Brain microvascular endothelial cell (primary cell): ENCODE measurements around the gene CDH26.

Source experiments
- DNase-seq: peaks from one replicate; pipeline ENCODE4 v3.0.0-alpha.2; 2020
- H3K27ac ChIP-seq: fragments of 250-450 bp; sonication (Bioruptor Pico); 2 replicates; pipeline ENCODE4 v1.5.1; 2020; ENCODE audit warnings: mild to moderate bottlenecking, moderate library complexity
- H3K27me3 ChIP-seq: fragments of 250-450 bp; sonication (Bioruptor Pico); replicated peaks from 2 replicates; pipeline ENCODE4 v1.5.1; 2020; ENCODE audit warnings: mild to moderate bottlenecking
- H3K36me3 ChIP-seq: fragments of 250-450 bp; sonication (Bioruptor Pico); replicated peaks from 2 replicates; pipeline ENCODE4 v1.5.1; 2020; ENCODE audit warnings: mild to moderate bottlenecking
- H3K4me3 ChIP-seq: 2 replicates; pipeline ENCODE4 v1.5.1; 2011; ENCODE audit warnings: low read depth, mild to moderate bottlenecking, control low read depth, low read length, moderate library complexity
- in situ Hi-C: cut with HindIII; loops from 2 replicates; pipeline ENCODE4 v1.10.0; 2017; ENCODE audit warnings: low sequenced_read_pairs, low pct_ligation_motif_present
- TF ChIP-seq, protein P1 (sequence below): IDR thresholded peaks from 2 replicates; pipeline ENCODE4 v1.5.1; 2011; ENCODE audit warnings: low read depth, mild to moderate bottlenecking, moderate library complexity, low read length, control low read depth, inconsistent platforms; ENCODE audit errors: missing control alignments

The CDH26 gene

DNA sequence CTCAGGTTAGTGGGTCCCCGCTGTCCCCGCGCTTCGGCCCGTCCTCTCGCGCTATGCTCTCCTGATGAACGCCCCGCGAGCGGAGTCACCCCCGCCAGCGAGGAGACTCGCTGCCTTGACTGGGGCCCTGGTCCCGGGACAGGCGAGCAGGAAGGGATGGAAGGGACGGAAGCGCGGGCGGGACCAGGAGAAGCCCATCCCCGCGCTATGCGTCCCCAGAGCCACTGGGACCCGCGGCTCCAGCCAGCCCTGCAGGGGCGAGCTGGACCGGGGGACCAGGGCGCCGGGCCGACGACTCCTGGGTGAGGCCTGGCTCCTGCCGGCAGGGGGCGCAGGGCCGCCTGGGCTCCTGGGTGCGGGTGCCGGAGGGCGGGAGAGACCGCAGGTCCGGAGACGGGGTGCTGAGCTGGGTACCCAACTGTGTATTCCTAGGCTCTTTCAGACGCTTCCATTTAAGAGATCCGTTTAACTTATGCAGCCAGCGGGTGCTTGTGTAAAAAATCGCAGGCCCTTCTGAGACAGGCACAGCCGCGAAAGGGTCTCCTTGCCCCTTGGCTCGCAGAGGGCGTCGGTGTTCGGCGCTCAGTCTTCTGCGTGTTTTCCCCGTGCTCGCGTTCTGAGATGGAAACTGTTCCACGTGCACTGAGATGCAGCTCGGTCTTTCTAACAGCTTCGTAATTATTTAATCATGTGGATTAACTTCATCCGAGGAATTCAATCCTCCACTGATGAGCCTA, 24.2 kb upstream of the CDH26 start:
- H3K27me3 ChIP-seq = no peaks in the 10 kb centered on the region
- DNase-seq = peak; percentile 39
- H3K4me3 ChIP-seq = peak overlapping the region; percentile 63
- H3K27ac ChIP-seq = no peak overlapping the region
- H3K36me3 ChIP-seq = no peaks in the 10 kb centered on the region
- in situ Hi-C loops = no loop called here
- TF ChIP-seq, protein P1, sequence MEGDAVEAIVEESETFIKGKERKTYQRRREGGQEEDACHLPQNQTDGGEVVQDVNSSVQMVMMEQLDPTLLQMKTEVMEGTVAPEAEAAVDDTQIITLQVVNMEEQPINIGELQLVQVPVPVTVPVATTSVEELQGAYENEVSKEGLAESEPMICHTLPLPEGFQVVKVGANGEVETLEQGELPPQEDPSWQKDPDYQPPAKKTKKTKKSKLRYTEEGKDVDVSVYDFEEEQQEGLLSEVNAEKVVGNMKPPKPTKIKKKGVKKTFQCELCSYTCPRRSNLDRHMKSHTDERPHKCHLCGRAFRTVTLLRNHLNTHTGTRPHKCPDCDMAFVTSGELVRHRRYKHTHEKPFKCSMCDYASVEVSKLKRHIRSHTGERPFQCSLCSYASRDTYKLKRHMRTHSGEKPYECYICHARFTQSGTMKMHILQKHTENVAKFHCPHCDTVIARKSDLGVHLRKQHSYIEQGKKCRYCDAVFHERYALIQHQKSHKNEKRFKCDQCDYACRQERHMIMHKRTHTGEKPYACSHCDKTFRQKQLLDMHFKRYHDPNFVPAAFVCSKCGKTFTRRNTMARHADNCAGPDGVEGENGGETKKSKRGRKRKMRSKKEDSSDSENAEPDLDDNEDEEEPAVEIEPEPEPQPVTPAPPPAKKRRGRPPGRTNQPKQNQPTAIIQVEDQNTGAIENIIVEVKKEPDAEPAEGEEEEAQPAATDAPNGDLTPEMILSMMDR = peak; percentile 71

DNA sequence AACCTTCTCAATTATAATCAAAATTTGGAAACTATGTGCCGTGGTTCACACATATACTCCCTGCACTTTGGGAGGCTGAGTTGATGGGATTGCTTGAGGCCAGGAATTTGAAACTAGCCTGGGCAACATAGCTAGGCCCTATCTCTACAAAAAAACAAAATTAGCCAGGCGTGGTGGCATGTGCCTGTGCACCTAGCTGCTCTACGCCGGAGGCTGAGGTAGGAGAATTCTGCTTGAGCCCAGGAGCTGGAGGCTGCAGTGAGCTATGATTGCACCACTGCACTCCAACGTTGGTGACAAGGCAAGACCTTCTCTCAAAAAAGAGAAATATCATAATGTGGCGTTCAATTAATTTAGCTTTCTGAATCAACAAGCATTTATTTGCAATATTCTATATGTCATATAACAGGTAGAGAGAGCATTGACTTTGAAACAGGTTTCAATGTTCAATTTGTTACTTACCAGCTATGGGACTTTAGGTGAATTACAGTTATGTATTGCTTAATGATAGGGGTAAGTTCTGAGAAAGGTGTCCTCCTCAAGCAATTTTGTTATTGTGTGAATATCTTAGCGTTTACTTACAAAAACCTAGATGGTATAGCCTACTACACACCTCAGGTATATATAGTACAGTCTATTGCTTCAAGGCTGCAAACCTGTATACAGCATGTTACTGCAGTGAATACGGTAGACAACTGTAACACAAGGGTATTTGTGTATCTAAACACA, 22.6 kb upstream of the CDH26 start:
- H3K27ac ChIP-seq = no peak overlapping the region
- TF ChIP-seq, protein P1 = no peak
- H3K27me3 ChIP-seq = no peaks in the 10 kb centered on the region
- no peak overlapping the region for H3K4me3 ChIP-seq
- H3K36me3 ChIP-seq = no peaks in the 10 kb centered on the region
- in situ Hi-C loops = no loop called here
- no peak for DNase-seq

DNA sequence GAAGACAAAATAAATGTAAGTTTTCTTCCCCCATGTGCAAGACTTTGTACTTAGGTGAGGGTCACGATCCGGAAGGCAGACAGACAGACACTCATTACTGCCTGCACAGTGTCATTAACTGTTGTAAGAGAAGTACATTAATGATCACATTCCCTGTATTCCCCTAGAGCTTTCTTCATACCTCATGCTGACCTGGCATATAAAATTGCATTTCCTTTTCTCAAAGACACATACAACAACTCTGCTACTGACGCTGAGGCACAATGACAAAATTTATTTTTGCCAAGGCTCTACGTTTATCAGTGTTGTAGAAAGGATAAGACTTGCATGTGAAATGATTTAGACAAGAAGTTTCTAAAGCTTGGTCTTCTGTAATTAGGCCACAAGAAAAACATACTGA, 21.8 kb upstream of the CDH26 start:
- H3K4me3 ChIP-seq = no peak overlapping the region
- H3K27me3 ChIP-seq = no peaks in the 10 kb centered on the region
- in situ Hi-C loops = no loop called here
- DNase-seq = no peak
- H3K36me3 ChIP-seq = no peaks in the 10 kb centered on the region
- no peak overlapping the region for H3K27ac ChIP-seq
- TF ChIP-seq, protein P1 = no peak

DNA sequence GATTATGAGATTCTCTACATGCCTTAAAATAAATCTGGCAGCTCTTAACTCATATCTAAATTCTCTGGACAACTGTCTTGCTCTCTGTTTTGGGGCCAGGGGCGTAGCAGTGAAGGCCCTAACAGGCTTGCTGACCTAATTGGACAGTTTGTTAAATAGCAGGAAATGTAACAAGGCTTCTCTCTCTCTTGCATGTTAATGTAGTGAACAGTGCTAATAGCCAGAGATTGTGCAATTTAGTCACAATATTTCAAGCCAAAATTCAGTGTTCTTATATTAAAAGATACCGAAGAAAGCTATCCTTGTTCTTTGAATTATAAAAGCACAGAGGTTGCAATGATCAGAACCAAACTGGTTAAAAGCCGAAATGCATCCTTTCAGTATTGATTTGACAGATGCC, 21.1 kb upstream of the CDH26 start:
- no peak overlapping the region for H3K27ac ChIP-seq
- no peaks in the 10 kb centered on the region for H3K27me3 ChIP-seq
- in situ Hi-C loops = no loop called here
- H3K4me3 ChIP-seq = no peak overlapping the region
- TF ChIP-seq, protein P1 = no peak
- DNase-seq = no peak
- no peaks in the 10 kb centered on the region for H3K36me3 ChIP-seq

DNA sequence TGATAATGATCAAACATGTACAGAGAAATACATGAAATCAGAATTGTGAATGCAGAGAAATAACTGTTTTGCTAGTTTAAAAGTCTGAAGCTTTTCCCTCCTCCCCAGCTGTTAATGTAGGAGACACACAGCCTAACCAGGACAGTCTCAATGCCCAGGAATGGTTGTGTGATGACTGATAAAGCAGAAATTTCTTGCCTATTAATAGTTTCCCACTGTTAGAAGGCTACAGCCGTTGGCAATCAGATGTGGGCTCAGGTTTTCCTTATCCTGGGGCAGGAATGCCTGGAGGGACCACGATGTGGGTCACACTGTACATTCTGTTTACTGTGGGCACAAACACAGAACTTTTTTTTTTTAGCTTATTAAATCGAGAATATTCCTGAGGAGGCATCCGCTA, 20.0 kb upstream of the CDH26 start:
- no peak overlapping the region for H3K4me3 ChIP-seq
- H3K27ac ChIP-seq = no peak overlapping the region

More for the DNA sequence above, 20.0 kb upstream of the CDH26 start:
- Histone ChIP-seq H3K36me3 (no peaks in the 10 kb centered on the region), H3K27me3 (no peaks in the 10 kb centered on the region)
- peak; percentile 21 for DNase-seq
- in situ Hi-C loops = no loop called here
- TF ChIP-seq, protein P1 = no peak
